DND-41 (cell line): ENCODE data around the gene CRYL1.

Source experiments
- ATAC-seq: fragments of 200-7000 bp; cut with Tn5 transposase; 3 replicates; pipeline ENCODE4 v1.9.1; 2021; ENCODE audit warnings: low read depth; ENCODE audit not compliant: insufficient read depth
- DNase-seq: peaks from one replicate; pipeline ENCODE4 v3.0.0-alpha.2; 2020
- H2AFZ ChIP-seq: 2 replicates; pipeline ENCODE4 v1.6.0; 2012; ENCODE audit warnings: low read depth, low read length
- H3K27ac ChIP-seq: 2 replicates; pipeline ENCODE4 v1.5.1; 2012; ENCODE audit warnings: low read length, inconsistent platforms
- H3K27me3 ChIP-seq: fragments of 200-600 bp; sonication (generic); 2 replicates; pipeline ENCODE4 v1.6.0; 2012; ENCODE audit warnings: low read length, mild to moderate bottlenecking, inconsistent platforms; ENCODE audit not compliant: insufficient read depth, poor library complexity
- H3K36me3 ChIP-seq: 2 replicates; pipeline ENCODE4 v1.5.1; 2012; ENCODE audit warnings: low read length, inconsistent platforms; ENCODE audit not compliant: insufficient read depth
- H3K4me1 ChIP-seq: 2 replicates; pipeline ENCODE4 v1.5.1; 2012; ENCODE audit warnings: mild to moderate bottlenecking, low read length; ENCODE audit not compliant: insufficient read depth
- H3K4me2 ChIP-seq: 2 replicates; pipeline ENCODE4 v1.6.0; 2012; ENCODE audit warnings: mild to moderate bottlenecking, moderate library complexity, low read length, inconsistent platforms; ENCODE audit not compliant: insufficient read depth
- H3K4me3 ChIP-seq, 2 experiments: fragments of 200-600 bp in 1 of 2; shearing (Covaris generic) in 1 of 2; 2 replicates each; pipeline ENCODE4 v1.5.1; 2012 to 2016; ENCODE audit warnings: inconsistent platforms in 2 of 2, low read length in 2 of 2, mild to moderate bottlenecking in 2 of 2, low read depth in 1 of 2, moderate library complexity in 1 of 2
- H3K79me2 ChIP-seq: 2 replicates; pipeline ENCODE4 v1.6.0; 2012; ENCODE audit warnings: low read length, inconsistent platforms; ENCODE audit not compliant: insufficient read depth
- H3K9ac ChIP-seq: 2 replicates; pipeline ENCODE4 v1.6.0; 2012; ENCODE audit warnings: low read depth, mild to moderate bottlenecking, inconsistent platforms, low read length, moderate library complexity
- H3K9me3 ChIP-seq: 2 replicates; pipeline ENCODE4 v1.5.1; 2012; ENCODE audit warnings: low read length, moderate library complexity, mild to moderate bottlenecking, inconsistent platforms; ENCODE audit not compliant: insufficient read depth, severe bottlenecking
- H4K20me1 ChIP-seq: 2 replicates; pipeline ENCODE4 v1.6.0; 2012; ENCODE audit warnings: low read length; ENCODE audit not compliant: insufficient read depth
- EZH2 ChIP-seq: IDR thresholded peaks from 3 replicates; pipeline ENCODE4 v1.6.1; 2012; ENCODE audit warnings: borderline replicate concordance, low read depth, mild to moderate bottlenecking, moderate library complexity, low read length, inconsistent platforms; ENCODE audit not compliant: severe bottlenecking
- TF ChIP-seq, protein P1 (sequence below): IDR thresholded peaks from 2 replicates; pipeline ENCODE4 v1.5.1; 2012; ENCODE audit warnings: borderline replicate concordance, low read length, moderate library complexity, mild to moderate bottlenecking; ENCODE audit not compliant: poor library complexity, severe bottlenecking; ENCODE audit errors: extremely low read depth

The CRYL1 gene

DNA sequence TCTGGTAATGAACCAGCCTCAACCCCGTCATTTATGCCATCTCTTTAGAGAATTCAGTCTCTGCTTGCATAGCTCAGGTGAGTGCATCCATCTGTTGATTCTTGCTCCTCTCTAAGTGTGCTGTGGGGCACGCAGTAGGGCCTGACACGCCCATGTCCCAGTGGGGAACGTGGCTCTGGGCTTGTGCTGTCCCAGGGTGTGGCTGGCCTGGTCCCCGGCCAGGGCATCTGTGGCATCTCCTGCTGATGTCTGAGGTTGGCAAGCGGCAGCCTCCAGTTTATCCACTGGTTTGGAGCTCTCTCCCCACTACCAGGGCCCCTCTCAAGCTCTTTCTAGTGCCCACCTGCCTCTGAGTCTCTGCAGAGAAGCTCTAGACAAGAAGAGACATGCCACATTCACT lies 146.9 kb downstream of the CRYL1 start:
- DNase-seq: no peak
- ATAC-seq: no peak
- no peak overlapping the region for H3K27ac ChIP-seq
- H3K36me3 ChIP-seq: no peaks in the 10 kb centered on the region
- H3K9me3 ChIP-seq: no peaks in the 10 kb centered on the region
- no peak overlapping the region for H3K4me2 ChIP-seq
- H3K27me3 ChIP-seq: no peaks in the 10 kb centered on the region
- no peak overlapping the region for H3K4me3 ChIP-seq
- no peaks in the 10 kb centered on the region for H4K20me1 ChIP-seq
- TF ChIP-seq, protein P1, sequence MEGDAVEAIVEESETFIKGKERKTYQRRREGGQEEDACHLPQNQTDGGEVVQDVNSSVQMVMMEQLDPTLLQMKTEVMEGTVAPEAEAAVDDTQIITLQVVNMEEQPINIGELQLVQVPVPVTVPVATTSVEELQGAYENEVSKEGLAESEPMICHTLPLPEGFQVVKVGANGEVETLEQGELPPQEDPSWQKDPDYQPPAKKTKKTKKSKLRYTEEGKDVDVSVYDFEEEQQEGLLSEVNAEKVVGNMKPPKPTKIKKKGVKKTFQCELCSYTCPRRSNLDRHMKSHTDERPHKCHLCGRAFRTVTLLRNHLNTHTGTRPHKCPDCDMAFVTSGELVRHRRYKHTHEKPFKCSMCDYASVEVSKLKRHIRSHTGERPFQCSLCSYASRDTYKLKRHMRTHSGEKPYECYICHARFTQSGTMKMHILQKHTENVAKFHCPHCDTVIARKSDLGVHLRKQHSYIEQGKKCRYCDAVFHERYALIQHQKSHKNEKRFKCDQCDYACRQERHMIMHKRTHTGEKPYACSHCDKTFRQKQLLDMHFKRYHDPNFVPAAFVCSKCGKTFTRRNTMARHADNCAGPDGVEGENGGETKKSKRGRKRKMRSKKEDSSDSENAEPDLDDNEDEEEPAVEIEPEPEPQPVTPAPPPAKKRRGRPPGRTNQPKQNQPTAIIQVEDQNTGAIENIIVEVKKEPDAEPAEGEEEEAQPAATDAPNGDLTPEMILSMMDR: no peak
- TF ChIP-seq EZH2: no peak
- no peaks in the 10 kb centered on the region for H3K4me1 ChIP-seq
- no peaks in the 10 kb centered on the region for H3K79me2 ChIP-seq
- H3K9ac ChIP-seq: no peak overlapping the region
- H2AFZ ChIP-seq: no peak overlapping the region

DNA sequence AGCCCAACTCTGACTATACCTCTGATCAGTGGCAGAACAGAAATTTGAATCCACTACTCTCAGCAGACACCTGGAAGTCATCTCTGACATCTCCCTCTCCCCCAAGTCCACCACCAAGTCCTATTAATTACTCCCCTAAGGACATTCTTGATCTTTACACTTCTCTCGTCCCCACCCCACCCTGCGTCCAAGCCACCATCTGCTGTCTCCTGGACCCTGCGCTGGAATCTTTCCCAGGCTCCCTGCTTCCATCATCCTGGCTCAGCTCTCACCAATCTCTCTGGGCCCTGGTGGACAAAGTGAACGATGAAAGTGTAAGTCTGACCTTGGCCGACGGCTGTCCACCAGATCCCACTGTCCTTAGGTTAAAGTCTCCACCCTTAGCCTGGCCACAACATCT lies 147.9 kb downstream of the CRYL1 start:
- H3K4me2 ChIP-seq: no peak overlapping the region
- ATAC-seq (no peak), DNase-seq (no peak)
- H4K20me1 ChIP-seq: no peaks in the 10 kb centered on the region
- TF ChIP-seq, protein P1: no peak
- no peak for TF ChIP-seq EZH2
- no peak overlapping the region for H3K27ac ChIP-seq
- peaks cover 2% of the 10 kb centered on the region for H3K27me3 ChIP-seq
- H2AFZ ChIP-seq: no peak overlapping the region; the same call in 1 of the 2 replicates
- no peak overlapping the region for H3K9ac ChIP-seq
- no peak overlapping the region for H3K4me3 ChIP-seq
- no peaks in the 10 kb centered on the region for H3K36me3 ChIP-seq
- H3K9me3 ChIP-seq: no peaks in the 10 kb centered on the region
- H3K4me1 ChIP-seq: no peaks in the 10 kb centered on the region
- no peaks in the 10 kb centered on the region for H3K79me2 ChIP-seq

DNA sequence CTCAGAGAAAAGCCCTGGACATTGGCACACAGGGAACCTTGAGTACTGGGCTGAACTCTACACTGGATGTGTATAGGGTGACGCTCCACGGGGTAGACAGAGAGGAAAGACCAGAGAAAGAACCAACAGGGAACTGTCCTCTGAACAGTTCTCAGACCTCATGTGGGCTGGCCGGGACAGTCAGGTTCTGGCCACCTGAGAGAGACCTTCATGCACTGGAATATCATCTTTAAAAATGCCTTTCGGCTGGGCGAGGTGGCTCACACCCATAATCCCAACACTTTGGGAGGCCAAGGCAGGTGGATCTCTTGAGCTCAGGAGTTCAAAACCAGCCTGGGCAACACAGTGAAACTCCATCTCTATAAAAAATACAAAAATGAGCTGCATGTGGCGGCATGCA lies 149.8 kb downstream of the CRYL1 start:
- no peak for TF ChIP-seq EZH2
- TF ChIP-seq, protein P1: no peak
- H3K79me2 ChIP-seq: no peaks in the 10 kb centered on the region
- no peaks in the 10 kb centered on the region for H3K36me3 ChIP-seq
- H3K4me1 ChIP-seq: no peaks in the 10 kb centered on the region
- no peaks in the 10 kb centered on the region for H4K20me1 ChIP-seq
- ATAC-seq (no peak), DNase-seq (no peak)
- H3K4me3 ChIP-seq: no peak overlapping the region
- H3K9me3 ChIP-seq: no peaks in the 10 kb centered on the region
- H3K27me3 ChIP-seq: peaks cover 2% of the 10 kb centered on the region
- H3K27ac ChIP-seq: no peak overlapping the region
- H3K9ac ChIP-seq: no peak overlapping the region
- H2AFZ ChIP-seq: no peak overlapping the region
- no peak overlapping the region for H3K4me2 ChIP-seq

DNA sequence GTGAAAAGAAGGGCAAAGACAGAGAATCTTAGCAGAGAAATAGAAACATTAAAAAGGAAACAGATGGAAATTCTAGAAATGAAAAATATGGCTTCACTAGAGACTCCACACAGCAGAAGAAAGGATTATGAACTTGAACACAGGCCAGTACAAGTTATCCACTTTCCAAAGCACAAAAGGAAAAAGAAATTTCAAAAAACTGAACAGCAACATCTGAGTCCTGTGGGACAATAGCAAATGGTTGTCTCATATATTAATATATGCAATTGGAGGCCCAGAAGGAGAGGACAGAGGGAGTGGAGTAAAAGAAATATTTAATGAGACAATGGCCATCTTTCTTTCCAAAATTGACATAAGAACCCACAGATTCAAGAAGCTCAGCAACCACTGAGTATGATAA lies 151.8 kb downstream of the CRYL1 start:
- Histone ChIP-seq H3K9me3 (no peaks in the 10 kb centered on the region), H3K4me3 (no peak overlapping the region), H3K79me2 (no peaks in the 10 kb centered on the region), H3K27ac (no peak overlapping the region), H3K9ac (no peak overlapping the region), H3K27me3 (peaks cover 6% of the 10 kb centered on the region), H3K4me1 (no peaks in the 10 kb centered on the region), H2AFZ (no peak overlapping the region), H3K4me2 (no peak overlapping the region), H4K20me1 (no peaks in the 10 kb centered on the region), H3K36me3 (no peaks in the 10 kb centered on the region)
- no peak for TF ChIP-seq EZH2
- TF ChIP-seq, protein P1: no peak
- DNase-seq (no peak), ATAC-seq (no peak)
